ENCODE measurements around the gene ATXN1.

GRCh38 chr6:16402581-16402900 is 358.7 kb downstream of the ATXN1 start:
- TF ChIP-seq CTCF (IDR thresholded peaks at IDR 0.05; ENCODE audit: poor library complexity, severe bottlenecking) = no peak
- no peak for TF ChIP-seq POLR2AphosphoS5 (IDR thresholded peaks at IDR 0.05)
- TF ChIP-seq RAD21 (conservative IDR thresholded peaks at IDR 0.05) = no peak
- TF ChIP-seq MXI1 (conservative IDR thresholded peaks at IDR 0.05; ENCODE audit: poor library complexity, severe bottlenecking) = no peak
- TF ChIP-seq EZH2 (IDR thresholded peaks at IDR 0.05; ENCODE audit: borderline replicate concordance, insufficient read depth, low read length, poor library complexity, severe bottlenecking) = no peak
- TF ChIP-seq EP300 (conservative IDR thresholded peaks at IDR 0.05; ENCODE audit: poor library complexity, severe bottlenecking) = no peak
- no peak for TF ChIP-seq REST (IDR thresholded peaks at IDR 0.05; ENCODE audit: borderline replicate concordance)

Data from neural cell (in vitro differentiated cells).